Nephron progenitor cell (in vitro differentiated cells): ENCODE results near the gene PLRG1.

ENCODE experiments used
- DNase-seq: peaks from one replicate; pipeline ENCODE4 v3.0.0; 2021
- H3K27ac Mint-ChIP-seq: 2 replicates; pipeline ENCODE4 v1.8.0; 2021; ENCODE audit warnings: mild to moderate bottlenecking, moderate library complexity, mixed read lengths
- H3K27me3 Mint-ChIP-seq: 2 replicates; pipeline ENCODE4 v1.8.0; 2021; ENCODE audit warnings: mild to moderate bottlenecking, low read depth, mixed read lengths; ENCODE audit not compliant: poor library complexity
- H3K36me3 Mint-ChIP-seq: 2 replicates; pipeline ENCODE4 v1.8.0; 2021; ENCODE audit warnings: low read depth, mixed read lengths
- H3K4me1 Mint-ChIP-seq: 2 replicates; pipeline ENCODE4 v1.8.0; 2021; ENCODE audit warnings: mixed read lengths
- H3K4me3 Mint-ChIP-seq: 2 replicates; pipeline ENCODE4 v1.8.0; 2021; ENCODE audit warnings: mild to moderate bottlenecking, moderate library complexity, mixed read lengths
- H3K9me3 Mint-ChIP-seq: 2 replicates; pipeline ENCODE4 v1.8.0; 2021; ENCODE audit warnings: mild to moderate bottlenecking, moderate library complexity, mixed read lengths
- TF ChIP-seq, protein P1 (sequence below): fragments of 200-600 bp; sonication (generic); IDR thresholded peaks from 2 replicates; pipeline ENCODE4 v1.5.0; 2021; ENCODE audit warnings: antibody characterized with exemption

PLRG1 gene

GRCh38 chr4:154534296-154534695 lies 15.9 kb downstream of the PLRG1 start:
- H3K27ac Mint-ChIP-seq, result no peak overlapping the region
- H3K4me3 Mint-ChIP-seq, result no peak overlapping the region
- H3K27me3 Mint-ChIP-seq, result no peaks in the 10 kb centered on the region
- H3K4me1 Mint-ChIP-seq, result no peaks in the 10 kb centered on the region
- TF ChIP-seq, protein P1, sequence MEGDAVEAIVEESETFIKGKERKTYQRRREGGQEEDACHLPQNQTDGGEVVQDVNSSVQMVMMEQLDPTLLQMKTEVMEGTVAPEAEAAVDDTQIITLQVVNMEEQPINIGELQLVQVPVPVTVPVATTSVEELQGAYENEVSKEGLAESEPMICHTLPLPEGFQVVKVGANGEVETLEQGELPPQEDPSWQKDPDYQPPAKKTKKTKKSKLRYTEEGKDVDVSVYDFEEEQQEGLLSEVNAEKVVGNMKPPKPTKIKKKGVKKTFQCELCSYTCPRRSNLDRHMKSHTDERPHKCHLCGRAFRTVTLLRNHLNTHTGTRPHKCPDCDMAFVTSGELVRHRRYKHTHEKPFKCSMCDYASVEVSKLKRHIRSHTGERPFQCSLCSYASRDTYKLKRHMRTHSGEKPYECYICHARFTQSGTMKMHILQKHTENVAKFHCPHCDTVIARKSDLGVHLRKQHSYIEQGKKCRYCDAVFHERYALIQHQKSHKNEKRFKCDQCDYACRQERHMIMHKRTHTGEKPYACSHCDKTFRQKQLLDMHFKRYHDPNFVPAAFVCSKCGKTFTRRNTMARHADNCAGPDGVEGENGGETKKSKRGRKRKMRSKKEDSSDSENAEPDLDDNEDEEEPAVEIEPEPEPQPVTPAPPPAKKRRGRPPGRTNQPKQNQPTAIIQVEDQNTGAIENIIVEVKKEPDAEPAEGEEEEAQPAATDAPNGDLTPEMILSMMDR, result no peak
- DNase-seq, result no peak
- peaks cover 11% of the 10 kb centered on the region for H3K36me3 Mint-ChIP-seq
- no peaks in the 10 kb centered on the region for H3K9me3 Mint-ChIP-seq

DNA sequence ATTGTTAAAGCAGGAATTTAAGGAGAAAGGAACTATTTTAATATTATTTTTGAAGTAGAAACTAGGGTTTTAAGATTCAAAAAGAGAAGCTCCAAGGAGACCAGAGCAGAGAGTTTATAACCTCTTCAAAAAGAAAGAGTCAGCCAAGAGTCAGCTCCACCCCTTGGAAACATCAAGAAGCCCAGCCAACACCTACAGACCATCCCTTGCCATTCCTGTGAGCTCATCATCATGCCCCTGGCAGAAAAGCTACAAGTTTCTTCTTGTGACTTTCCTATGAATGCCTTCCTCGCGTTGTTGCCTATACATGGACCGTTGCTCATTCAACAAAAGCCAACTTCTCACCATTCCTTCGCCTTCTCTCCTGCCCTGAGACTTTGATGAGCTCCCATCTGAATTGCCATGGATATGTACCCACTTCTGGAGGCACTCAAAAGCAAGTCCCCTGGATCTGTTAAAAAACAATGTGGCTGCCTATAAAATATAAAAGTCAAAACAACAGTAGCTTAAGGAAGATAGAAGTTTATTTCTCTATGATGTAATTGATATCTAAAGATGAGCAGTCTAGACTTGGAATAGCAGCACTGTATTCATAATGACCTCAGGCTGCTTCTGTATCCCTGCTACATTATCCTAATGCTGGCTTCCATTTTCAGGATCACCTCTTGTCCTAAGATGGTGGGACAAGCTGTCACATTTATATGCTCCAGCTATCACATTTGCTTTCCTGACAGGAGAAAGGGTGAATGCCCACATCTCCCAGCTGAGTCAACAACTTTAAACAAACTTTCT lies 20.3 kb downstream of the PLRG1 start:
- peaks cover 7% of the 10 kb centered on the region for H3K27me3 Mint-ChIP-seq
- H3K4me1 Mint-ChIP-seq, result no peaks in the 10 kb centered on the region
- no peak for DNase-seq
- H3K9me3 Mint-ChIP-seq, result no peaks in the 10 kb centered on the region
- H3K27ac Mint-ChIP-seq, result no peak overlapping the region
- no peak overlapping the region for H3K4me3 Mint-ChIP-seq
- no peaks in the 10 kb centered on the region for H3K36me3 Mint-ChIP-seq
- TF ChIP-seq, protein P1, result no peak

DNA sequence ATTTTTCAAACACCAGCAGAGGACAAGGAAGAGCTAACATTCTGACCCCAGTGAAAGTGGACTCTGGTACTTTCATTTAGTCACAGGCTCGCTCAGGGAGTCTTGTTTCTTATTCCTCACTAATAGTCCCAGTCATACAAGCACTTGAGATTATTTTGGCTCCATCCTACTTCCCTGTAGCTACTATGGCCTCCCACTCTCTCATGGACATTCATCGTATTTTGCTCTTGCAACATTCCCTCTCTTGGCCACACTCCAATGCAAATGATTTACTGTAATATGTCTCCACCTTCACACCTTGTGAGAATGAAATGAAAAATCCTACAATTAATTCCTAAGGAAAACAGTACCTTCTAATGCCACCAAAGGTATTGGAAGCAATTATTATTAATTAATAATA lies 21.3 kb downstream of the PLRG1 start:
- no peaks in the 10 kb centered on the region for H3K9me3 Mint-ChIP-seq
- TF ChIP-seq, protein P1, result no peak
- H3K36me3 Mint-ChIP-seq, result no peaks in the 10 kb centered on the region
- no peak for DNase-seq
- no peak overlapping the region for H3K27ac Mint-ChIP-seq
- H3K4me3 Mint-ChIP-seq, result no peak overlapping the region
- H3K27me3 Mint-ChIP-seq, result peaks cover 7% of the 10 kb centered on the region
- H3K4me1 Mint-ChIP-seq, result no peaks in the 10 kb centered on the region

- no peak overlapping the region for H3K4me3 Mint-ChIP-seq
- H3K27me3 Mint-ChIP-seq, result peaks cover 7% of the 10 kb centered on the region
- no peaks in the 10 kb centered on the region for H3K9me3 Mint-ChIP-seq
- no peak overlapping the region for H3K27ac Mint-ChIP-seq
- TF ChIP-seq, protein P1, result no peak
- no peaks in the 10 kb centered on the region for H3K36me3 Mint-ChIP-seq
- no peaks in the 10 kb centered on the region for H3K4me1 Mint-ChIP-seq
- DNase-seq, result no peak
Measured at GRCh38 chr4:154527308-154527707, 22.9 kb downstream of the PLRG1 start.

GRCh38 chr4:154526151-154526550 lies 24.0 kb downstream of the PLRG1 start:
- no peaks in the 10 kb centered on the region for H3K9me3 Mint-ChIP-seq
- no peak for DNase-seq
- H3K27ac Mint-ChIP-seq, result no peak overlapping the region
- H3K4me3 Mint-ChIP-seq, result no peak overlapping the region
- no peaks in the 10 kb centered on the region for H3K4me1 Mint-ChIP-seq
- TF ChIP-seq, protein P1, result no peak
- no peaks in the 10 kb centered on the region for H3K36me3 Mint-ChIP-seq
- peaks cover 7% of the 10 kb centered on the region for H3K27me3 Mint-ChIP-seq

- Mint-ChIP-seq H3K9me3 (no peaks in the 10 kb centered on the region), H3K36me3 (no peaks in the 10 kb centered on the region), H3K4me3 (no peak overlapping the region), H3K27ac (no peak overlapping the region), H3K27me3 (peaks cover 2% of the 10 kb centered on the region), H3K4me1 (peaks cover 9% of the 10 kb centered on the region)
- TF ChIP-seq, protein P1, result no peak
- DNase-seq, result no peak
Measured at GRCh38 chr4:154521607-154522006, 28.6 kb downstream of the PLRG1 start.
